ENCODE data around the gene HGFAC.
"Not testable (repeated sequence)": the region's sequence is repeated elsewhere in the genome, so short reads cannot be mapped to it uniquely, and the experiment has no call there.

Gene HGFAC

DNA sequence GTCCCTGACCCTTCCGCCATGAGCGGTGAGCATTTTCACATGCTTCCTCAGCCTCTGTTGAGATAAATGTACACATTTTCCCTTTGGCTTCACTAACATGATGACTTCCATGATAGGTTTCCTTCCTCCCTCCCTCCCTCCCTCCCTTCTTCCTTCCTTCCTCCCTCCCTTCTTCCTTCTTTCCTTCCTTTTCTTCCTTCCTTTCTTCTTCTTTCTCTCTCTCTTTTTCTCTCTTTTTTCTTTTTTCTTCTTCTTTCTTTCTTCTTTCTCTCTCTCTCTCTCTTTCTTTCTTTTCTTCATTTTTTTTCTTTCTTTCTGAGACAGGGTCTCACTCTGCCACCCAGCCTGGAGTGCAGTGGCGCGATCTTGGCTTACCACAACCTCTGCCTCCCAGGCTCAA, 8.9 kb downstream of the HGFAC start:
- TF ChIP-seq, protein P1, sequence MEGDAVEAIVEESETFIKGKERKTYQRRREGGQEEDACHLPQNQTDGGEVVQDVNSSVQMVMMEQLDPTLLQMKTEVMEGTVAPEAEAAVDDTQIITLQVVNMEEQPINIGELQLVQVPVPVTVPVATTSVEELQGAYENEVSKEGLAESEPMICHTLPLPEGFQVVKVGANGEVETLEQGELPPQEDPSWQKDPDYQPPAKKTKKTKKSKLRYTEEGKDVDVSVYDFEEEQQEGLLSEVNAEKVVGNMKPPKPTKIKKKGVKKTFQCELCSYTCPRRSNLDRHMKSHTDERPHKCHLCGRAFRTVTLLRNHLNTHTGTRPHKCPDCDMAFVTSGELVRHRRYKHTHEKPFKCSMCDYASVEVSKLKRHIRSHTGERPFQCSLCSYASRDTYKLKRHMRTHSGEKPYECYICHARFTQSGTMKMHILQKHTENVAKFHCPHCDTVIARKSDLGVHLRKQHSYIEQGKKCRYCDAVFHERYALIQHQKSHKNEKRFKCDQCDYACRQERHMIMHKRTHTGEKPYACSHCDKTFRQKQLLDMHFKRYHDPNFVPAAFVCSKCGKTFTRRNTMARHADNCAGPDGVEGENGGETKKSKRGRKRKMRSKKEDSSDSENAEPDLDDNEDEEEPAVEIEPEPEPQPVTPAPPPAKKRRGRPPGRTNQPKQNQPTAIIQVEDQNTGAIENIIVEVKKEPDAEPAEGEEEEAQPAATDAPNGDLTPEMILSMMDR (conservative IDR thresholded peaks at IDR 0.05), result no peak
- H3K27ac ChIP-seq, result no peak overlapping the region

DNA sequence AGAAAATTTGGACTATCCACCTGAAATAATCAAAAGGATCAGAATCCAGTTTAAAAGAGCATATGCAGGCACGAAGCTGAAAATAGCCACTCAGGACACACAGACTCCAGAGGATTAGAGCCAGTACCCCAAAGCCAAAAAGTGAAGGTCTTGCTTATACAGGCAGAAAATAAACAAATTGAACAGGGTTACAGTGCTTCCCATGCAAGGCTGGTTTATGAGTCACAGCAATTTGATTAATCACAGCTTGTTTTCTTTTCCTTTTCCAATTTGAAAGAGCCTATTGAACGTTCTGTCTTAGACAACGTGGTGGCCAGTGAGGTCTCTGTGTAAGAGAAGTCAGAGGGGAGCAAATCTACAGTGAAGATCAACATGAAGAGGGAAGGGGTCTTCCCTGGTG, 10.2 kb downstream of the HGFAC start:
- TF ChIP-seq, protein P1 (conservative IDR thresholded peaks at IDR 0.05), result no peak
- H3K27ac ChIP-seq, result no peak overlapping the region

DNA sequence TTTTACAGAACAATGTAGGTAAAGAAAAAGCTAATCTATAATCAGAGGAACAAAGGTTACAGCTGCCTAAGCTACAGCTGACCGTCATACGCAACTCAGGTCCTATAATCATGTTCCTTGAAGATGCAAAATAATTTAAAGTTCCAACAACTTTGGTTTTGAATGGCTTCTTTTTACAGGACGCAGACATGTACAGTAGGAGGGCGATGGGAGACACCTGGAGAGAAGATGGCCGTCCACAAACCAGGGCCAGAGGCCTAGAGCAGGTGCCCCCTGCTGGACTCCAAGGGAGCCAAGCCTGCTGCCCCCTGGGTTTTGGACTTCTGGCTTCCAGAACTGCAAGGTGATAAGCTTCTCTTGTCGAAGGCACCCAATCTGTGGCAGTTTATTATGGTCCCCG, 10.6 kb downstream of the HGFAC start:
- H3K27ac ChIP-seq, result no peak overlapping the region
- TF ChIP-seq, protein P1 (conservative IDR thresholded peaks at IDR 0.05), result peak; percentile 50; the same call in 1 of the 2 replicates

DNA sequence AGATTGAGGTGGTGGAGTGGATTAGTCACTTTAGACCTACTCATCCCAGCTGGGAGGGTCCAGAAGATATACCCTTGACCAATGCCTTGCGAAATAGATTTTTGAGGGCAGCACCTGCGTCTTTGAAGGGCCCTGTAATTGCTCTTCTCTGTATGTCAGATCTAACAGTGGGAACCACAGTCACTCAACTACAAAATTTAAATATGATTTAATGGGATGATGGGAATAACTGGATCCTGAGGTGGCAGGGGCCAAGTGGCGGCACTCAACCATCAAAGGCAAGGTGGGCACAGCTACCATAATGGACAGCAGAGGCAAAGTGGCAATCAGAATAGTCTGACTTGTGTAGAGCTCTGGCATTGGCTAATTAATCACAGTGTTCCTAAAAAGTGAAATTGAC, 13.8 kb downstream of the HGFAC start:
- not testable (repeated sequence) for H3K27ac ChIP-seq

DNA sequence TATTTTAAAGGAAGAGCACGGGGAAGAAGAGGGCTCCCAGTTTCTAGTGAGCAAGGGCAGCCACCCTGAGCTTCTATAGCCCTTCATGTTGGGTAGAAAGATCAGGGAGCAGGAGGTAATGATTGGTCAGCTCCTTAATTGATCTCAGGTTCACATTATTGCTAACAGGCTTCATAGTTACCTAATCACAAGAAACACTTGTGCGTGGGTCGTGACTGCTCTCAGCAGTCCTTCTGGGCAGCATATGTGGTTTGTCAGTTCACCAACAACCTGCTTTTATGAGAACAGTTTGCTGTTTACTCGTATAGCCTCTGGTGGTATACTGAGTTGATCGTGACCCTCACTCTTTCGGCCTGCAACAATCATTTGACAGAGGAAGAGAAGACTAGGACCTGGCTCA, 16.6 kb downstream of the HGFAC start:
- TF ChIP-seq, protein P1 (conservative IDR thresholded peaks at IDR 0.05), result no peak
- H3K27ac ChIP-seq, result no peak overlapping the region

DNA sequence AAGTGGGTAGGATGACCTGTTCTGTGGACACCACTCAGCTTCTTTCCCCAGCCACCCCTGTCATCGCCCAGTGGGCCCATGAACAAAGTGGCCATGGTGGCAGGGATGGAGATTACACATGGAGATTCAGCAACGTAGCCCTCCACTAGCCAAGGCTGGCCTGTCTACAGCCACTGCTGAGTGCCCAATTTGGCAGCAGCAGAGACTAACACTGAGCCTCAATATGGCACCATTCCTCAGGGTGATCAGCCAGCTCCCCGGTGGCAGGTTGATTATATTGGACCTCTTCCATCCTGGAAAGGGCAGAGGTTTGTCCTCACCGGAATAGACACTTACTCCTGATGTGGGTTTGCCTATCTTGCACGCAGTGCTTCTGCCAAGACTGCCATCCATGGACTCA, 17.4 kb downstream of the HGFAC start:
- not testable (repeated sequence) for H3K27ac ChIP-seq

DNA sequence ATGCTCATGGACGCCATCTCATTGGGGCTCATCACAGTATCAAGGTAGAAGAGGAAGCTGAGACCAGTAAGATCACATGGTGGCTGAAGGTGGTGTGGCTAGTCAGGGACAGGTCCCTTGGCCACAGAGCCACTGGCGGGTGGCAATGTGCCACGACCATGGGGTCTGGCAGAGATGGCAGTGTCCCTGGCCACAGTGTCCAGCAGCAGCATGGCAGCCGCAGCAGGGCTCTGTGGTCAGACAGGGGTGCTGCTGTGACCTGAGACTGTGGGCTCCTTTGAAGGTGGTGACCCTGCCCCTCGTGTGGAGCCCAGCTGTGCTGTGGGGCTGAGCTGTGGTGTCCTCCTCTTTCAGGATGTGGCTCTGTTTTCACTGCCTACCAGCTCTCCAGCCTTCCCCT, 19.2 kb downstream of the HGFAC start:
- TF ChIP-seq, protein P1 (conservative IDR thresholded peaks at IDR 0.05), result no peak
- peak overlapping the region; percentile 73 for H3K27ac ChIP-seq

DNA sequence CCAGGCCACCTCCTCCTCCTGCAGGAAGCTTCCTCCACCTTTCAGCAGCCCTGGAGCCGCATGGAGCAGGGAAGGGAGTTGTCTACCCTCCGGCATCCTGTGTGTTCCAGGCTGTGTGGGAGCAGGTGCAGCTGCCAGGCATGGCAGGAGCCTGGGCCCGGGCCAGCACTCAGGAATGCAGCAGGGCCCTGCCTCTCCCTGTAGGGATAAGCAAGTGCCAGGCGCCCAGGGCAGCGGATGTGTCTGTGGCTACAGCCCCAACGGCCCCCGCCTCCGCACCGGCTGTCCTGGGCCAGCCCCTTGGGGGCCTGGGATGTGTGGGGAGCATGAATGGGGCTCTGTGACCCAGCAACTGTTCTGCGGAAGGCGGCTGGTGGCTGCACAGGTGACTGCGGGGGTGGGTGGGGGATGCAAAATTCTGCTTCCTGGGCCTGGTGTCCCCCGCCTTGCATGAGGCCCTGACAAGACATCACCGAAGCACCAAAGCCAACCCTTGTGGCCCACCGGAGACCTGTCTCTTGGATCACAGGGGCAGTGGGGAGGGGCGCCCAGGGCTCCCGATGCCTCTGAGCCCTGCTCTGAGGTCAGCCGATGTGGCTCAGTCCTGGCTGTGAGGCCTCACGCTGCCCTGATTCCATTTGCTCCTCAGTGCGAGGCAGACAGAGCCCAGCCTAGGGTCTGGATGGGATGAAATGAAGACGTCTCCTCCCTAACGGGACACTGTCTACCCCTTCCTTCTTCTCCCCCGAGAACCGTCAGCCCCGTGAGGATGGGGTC, 19.9 kb downstream of the HGFAC start:
- H3K27ac ChIP-seq, result peak overlapping the region; percentile 73

More for the DNA sequence above, 19.9 kb downstream of the HGFAC start:
- TF ChIP-seq, protein P1 (conservative IDR thresholded peaks at IDR 0.05), result no peak
